Measurements from ENCODE around the gene ITGB2.

DNA sequence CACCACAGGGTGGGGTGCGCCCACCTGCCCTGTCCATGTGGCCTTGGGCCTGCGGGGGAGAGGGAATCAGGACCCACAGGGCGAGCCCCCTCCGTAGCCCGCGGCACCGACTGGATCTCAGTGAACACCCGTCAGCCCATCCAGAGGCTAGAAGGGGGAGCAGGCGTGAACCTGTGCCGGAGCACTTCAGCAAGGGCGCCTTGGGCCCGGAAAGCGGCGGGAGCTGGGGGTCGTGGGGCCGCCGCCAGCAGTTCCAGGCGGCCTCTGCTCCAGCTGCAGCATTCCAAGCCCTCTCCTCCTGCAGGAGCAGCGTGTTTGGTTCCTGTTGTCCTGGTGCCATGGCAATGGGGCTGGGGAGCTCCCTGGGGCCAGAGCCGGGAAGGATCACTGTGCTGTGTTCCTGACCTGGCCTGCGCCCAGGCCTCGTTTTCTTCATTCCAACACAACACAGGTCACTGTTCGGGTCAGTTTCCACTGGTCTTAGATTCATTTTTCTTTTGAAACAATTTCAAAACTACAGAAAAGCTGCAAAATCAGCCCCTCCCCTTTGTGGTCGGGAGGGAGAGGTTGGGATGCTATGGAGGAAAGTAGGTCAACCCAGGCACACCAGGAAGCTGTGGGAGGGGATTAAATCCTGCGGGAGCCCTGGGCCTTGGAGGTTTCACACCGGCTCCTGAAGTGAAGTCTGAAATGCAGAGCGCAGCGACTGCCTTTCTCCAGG, 37.9 kb upstream of the ITGB2 start:
- TF ChIP-seq CTCF (IDR thresholded peaks at IDR 0.05) (no peak), EZH2 (IDR thresholded peaks at IDR 0.05) (no peak), EZH2phosphoT487 (IDR thresholded peaks at IDR 0.05) (no peak)

Measured in neural progenitor cell (in vitro differentiated cells).